Astrocyte (in vitro differentiated cells and primary cell): ENCODE data around the gene ARID3C. TPM values are rescaled to one million over a fixed set of nuclear protein-coding genes. Genes with fewer than 3 reads are reported as not detected.
A peak's percentile ranks its signal among the peaks of the same experiment; 100 is the strongest.

Source experiments
- DNase-seq: peaks from one replicate; pipeline ENCODE4 v3.0.0-alpha.2; 2010; ENCODE audit warnings: low read depth
- FAIRE-seq: peaks from 2 replicates; lab custom pipeline; 2011; peaks lifted over from hg19 to GRCh38; lab: Jason Lieb, UNC
- H2AFZ ChIP-seq: 2 replicates; pipeline ENCODE4 v1.6.0; 2012; ENCODE audit warnings: low read depth, low read length, inconsistent platforms
- H3K27ac ChIP-seq: 2 replicates; pipeline ENCODE4 v1.5.1; 2011; ENCODE audit warnings: low read depth, low read length, inconsistent platforms
- H3K27me3 ChIP-seq: 2 replicates; pipeline ENCODE4 v1.6.0; 2011; ENCODE audit warnings: low read length, inconsistent platforms; ENCODE audit not compliant: insufficient read depth
- H3K36me3 ChIP-seq: 2 replicates; pipeline ENCODE4 v1.5.1; 2011; ENCODE audit warnings: low read length, inconsistent platforms; ENCODE audit not compliant: insufficient read depth
- H3K4me1 ChIP-seq: 2 replicates; pipeline ENCODE4 v1.5.1; 2011; ENCODE audit warnings: low read length, inconsistent platforms; ENCODE audit not compliant: insufficient read depth
- H3K4me2 ChIP-seq: 2 replicates; pipeline ENCODE4 v1.6.0; 2012; ENCODE audit warnings: low read length, inconsistent platforms
- H3K4me3 ChIP-seq: 2 replicates; pipeline ENCODE4 v1.5.1; 2011; ENCODE audit warnings: low read depth, mild to moderate bottlenecking, low read length, inconsistent platforms; ENCODE audit not compliant: insufficient read depth
- H3K79me2 ChIP-seq: 2 replicates; pipeline ENCODE4 v1.6.0; 2012; ENCODE audit warnings: mild to moderate bottlenecking, low read length, inconsistent platforms; ENCODE audit not compliant: insufficient read depth
- H3K9ac ChIP-seq: 2 replicates; pipeline ENCODE4 v1.6.0; 2012; ENCODE audit warnings: mild to moderate bottlenecking, low read length, inconsistent platforms
- H3K9me3 ChIP-seq: 2 replicates; pipeline ENCODE4 v1.5.1; 2012; ENCODE audit warnings: low read depth, mild to moderate bottlenecking, low read length, inconsistent platforms; ENCODE audit not compliant: insufficient read depth
- H4K20me1 ChIP-seq: 2 replicates; pipeline ENCODE4 v1.6.0; 2012; ENCODE audit warnings: low read length, inconsistent platforms; ENCODE audit not compliant: insufficient read depth
- H3K27ac Mint-ChIP-seq: one replicate; pipeline ENCODE4 v1.8.0; 2021; ENCODE audit warnings: mild to moderate bottlenecking, mixed read lengths; ENCODE audit not compliant: unreplicated experiment
- H3K27me3 Mint-ChIP-seq: one replicate; pipeline ENCODE4 v1.8.0; 2021; ENCODE audit warnings: low read depth, mixed read lengths; ENCODE audit not compliant: unreplicated experiment
- H3K36me3 Mint-ChIP-seq: one replicate; pipeline ENCODE4 v1.8.0; 2021; ENCODE audit warnings: low read depth, mixed read lengths; ENCODE audit not compliant: unreplicated experiment
- H3K4me1 Mint-ChIP-seq: one replicate; pipeline ENCODE4 v1.8.0; 2021; ENCODE audit warnings: low read depth, mixed read lengths; ENCODE audit not compliant: unreplicated experiment
- H3K4me3 Mint-ChIP-seq: one replicate; pipeline ENCODE4 v1.8.0; 2021; ENCODE audit warnings: mild to moderate bottlenecking, moderate library complexity, mixed read lengths; ENCODE audit not compliant: unreplicated experiment
- H3K9me3 Mint-ChIP-seq: one replicate; pipeline ENCODE4 v1.8.0; 2021; ENCODE audit warnings: mild to moderate bottlenecking, mixed read lengths; ENCODE audit not compliant: unreplicated experiment
- EZH2 ChIP-seq: IDR thresholded peaks from 2 replicates; pipeline ENCODE4 v1.6.1; 2012; ENCODE audit warnings: mild to moderate bottlenecking, low read length, inconsistent platforms; ENCODE audit not compliant: insufficient read depth
- total RNA-seq: library from RNA; stranded (reverse); gene quantifications from 2 replicates; pipeline ENCODE4 v1.2.1, GENCODE V29; 2021
- TF ChIP-seq, protein P1 (sequence below): IDR thresholded peaks from 2 replicates; pipeline ENCODE4 v1.5.1; 2011; ENCODE audit warnings: low read depth, mild to moderate bottlenecking, inconsistent platforms, low read length, moderate library complexity; ENCODE audit not compliant: insufficient read depth

Gene ARID3C
- total RNA-seq, 1 donor from 2014 or later: 0.16 TPM

DNA sequence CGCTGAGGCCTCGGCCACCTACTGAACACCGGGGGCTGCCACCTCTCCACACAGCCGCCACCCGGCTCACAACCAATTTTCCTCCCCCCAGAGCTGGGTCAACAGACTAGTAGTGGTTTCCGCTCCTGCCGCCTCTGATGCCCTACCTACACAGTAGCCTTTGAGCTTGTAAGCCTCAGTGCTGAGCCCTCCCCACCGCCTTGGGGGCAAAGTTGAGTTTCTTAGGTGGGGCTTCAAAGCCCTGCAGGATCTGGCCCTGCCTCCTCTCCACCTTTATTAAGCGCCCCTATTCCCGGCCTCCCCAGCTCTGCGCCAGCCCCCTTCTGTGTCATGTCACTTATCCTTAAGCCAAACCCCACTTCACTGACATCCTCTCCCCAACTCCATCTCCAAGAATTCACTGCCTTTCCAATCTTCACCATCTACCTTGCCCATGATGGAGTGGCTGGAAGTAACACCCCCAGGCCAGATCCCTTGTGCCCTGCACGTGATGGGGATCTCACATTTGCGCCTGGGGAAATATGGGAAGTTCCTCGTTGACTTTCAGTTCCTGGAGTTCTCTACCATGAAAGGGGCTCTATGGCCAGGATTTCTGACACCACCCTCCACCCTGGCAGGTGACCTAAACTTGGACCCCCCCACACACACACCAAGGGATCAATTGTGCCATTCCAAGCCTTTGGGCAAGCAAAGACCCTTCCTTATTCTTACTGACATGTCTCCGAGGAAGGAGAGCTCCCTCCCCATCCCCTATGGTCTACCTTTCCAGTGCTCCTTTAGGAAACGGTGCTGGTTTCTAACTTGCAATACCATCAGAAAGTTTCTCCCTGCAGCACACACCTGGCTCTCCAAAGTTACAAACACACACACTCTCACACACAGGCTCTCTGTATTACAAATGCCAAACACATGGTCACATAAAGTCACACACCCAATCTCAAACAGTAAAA, 36.7 kb downstream of the ARID3C start:
- H3K4me3 Mint-ChIP-seq: no peak overlapping the region
- H2AFZ ChIP-seq: no peak overlapping the region

DNA sequence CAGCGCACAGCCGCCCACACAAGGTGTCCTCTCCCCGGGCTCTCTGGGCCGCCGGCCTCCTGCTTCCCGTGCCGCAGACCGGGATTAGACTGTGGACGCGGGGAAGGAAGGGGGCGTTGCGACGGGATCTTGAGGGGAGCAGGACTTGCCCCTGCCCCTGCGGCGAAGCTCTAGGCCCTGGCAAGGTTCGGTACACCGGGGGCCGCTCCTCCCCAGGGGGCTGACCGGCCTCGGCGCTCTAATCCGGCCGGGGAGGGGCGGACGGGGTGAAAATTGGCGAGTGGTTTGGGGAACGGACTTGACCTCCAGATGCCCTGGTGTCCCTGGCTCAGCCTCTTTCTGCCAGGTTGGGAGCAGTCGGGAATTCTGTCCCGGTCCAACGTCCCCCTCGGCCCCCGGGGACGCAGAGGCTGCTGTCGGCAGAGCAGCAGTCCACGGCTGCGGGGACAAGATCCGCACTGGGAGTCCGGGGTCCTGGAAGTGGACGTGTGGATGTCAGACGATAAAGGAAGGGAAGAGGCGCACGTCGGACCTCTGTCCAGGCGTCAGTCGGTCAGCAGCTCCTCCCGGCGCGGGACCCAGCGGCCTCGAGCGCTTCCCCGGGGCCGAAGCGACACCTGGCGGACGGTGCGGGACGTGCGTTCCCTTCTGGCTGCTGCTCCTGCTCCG, 37.5 kb downstream of the ARID3C start:
- Histone ChIP-seq H3K9me3 (no peaks in the 10 kb centered on the region), H2AFZ (peak overlapping the region; percentile 37), H3K4me2 (peak overlapping the region; percentile 36), H3K4me1 (no peaks in the 10 kb centered on the region), H3K79me2 (no peaks in the 10 kb centered on the region), H3K27me3 (peaks cover 68% of the 10 kb centered on the region), H4K20me1 (peaks cover 16% of the 10 kb centered on the region), H3K4me3 (no peak overlapping the region), H3K36me3 (no peaks in the 10 kb centered on the region), H3K27ac (no peak overlapping the region), H3K9ac (no peak overlapping the region)
- TF ChIP-seq EZH2: peak; percentile 92
- TF ChIP-seq, protein P1, sequence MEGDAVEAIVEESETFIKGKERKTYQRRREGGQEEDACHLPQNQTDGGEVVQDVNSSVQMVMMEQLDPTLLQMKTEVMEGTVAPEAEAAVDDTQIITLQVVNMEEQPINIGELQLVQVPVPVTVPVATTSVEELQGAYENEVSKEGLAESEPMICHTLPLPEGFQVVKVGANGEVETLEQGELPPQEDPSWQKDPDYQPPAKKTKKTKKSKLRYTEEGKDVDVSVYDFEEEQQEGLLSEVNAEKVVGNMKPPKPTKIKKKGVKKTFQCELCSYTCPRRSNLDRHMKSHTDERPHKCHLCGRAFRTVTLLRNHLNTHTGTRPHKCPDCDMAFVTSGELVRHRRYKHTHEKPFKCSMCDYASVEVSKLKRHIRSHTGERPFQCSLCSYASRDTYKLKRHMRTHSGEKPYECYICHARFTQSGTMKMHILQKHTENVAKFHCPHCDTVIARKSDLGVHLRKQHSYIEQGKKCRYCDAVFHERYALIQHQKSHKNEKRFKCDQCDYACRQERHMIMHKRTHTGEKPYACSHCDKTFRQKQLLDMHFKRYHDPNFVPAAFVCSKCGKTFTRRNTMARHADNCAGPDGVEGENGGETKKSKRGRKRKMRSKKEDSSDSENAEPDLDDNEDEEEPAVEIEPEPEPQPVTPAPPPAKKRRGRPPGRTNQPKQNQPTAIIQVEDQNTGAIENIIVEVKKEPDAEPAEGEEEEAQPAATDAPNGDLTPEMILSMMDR: peak; percentile 53
- FAIRE-seq: no peak
- Mint-ChIP-seq H3K4me1 (no peaks in the 10 kb centered on the region), H3K9me3 (peaks cover 3% of the 10 kb centered on the region), H3K27me3 (peaks cover 66% of the 10 kb centered on the region), H3K4me3 (no peak overlapping the region), H3K36me3 (no peaks in the 10 kb centered on the region), H3K27ac (no peak overlapping the region)
- peak; percentile 24 for DNase-seq

More for the DNA sequence above, 36.7 kb downstream of the ARID3C start:
- peaks cover 2% of the 10 kb centered on the region for H3K9me3 Mint-ChIP-seq
- H3K36me3 ChIP-seq: no peaks in the 10 kb centered on the region
- no peak overlapping the region for H3K4me2 ChIP-seq
- no peak overlapping the region for H3K9ac ChIP-seq
- H3K36me3 Mint-ChIP-seq: no peaks in the 10 kb centered on the region
- TF ChIP-seq EZH2: no peak
- TF ChIP-seq, protein P1: no peak
- H3K4me1 ChIP-seq: no peaks in the 10 kb centered on the region
- H3K27ac Mint-ChIP-seq: peak overlapping the region; percentile 29
- no peaks in the 10 kb centered on the region for H3K9me3 ChIP-seq
- peaks cover 64% of the 10 kb centered on the region for H3K27me3 Mint-ChIP-seq
- no peak for DNase-seq
- no peak overlapping the region for H3K4me3 ChIP-seq
- no peaks in the 10 kb centered on the region for H3K4me1 Mint-ChIP-seq
- H3K79me2 ChIP-seq: no peaks in the 10 kb centered on the region
- H3K27me3 ChIP-seq: peaks cover 68% of the 10 kb centered on the region
- no peak overlapping the region for H3K27ac ChIP-seq
- peaks cover 16% of the 10 kb centered on the region for H4K20me1 ChIP-seq
- no peak for FAIRE-seq
